Measurements from ENCODE around the gene MAN1B1.

GRCh38 chr9:137070201-137070905, 16.4 kb upstream of the MAN1B1 start, which contains the start of gene SAPCD2:
- TF ChIP-seq CTCF (conservative IDR thresholded peaks at IDR 0.05 in 1 of 2, IDR thresholded peaks at IDR 0.05 in 1 of 2; ENCODE audit: low read depth in 1 of 2, low read length in 2 of 2) (no peak), EZH2 (IDR thresholded peaks at IDR 0.05; ENCODE audit: low read length, missing control alignments) (no peak)

Data from fibroblast of lung (primary cell).